Upper lobe of left lung (tissue), 6 donors: ENCODE data around the gene BHLHE40. TPM values are rescaled to one million over a fixed set of nuclear protein-coding genes. Genes with fewer than 3 reads are reported as not detected.
A peak's percentile ranks its signal among the peaks of the same experiment; 100 is the strongest.

Source experiments
- ATAC-seq, 2 donors: fragments of 200-7000 bp; cut with Tn5 transposase; one replicate each; pipeline ENCODE4 v1.9.1; 2022; ENCODE audit warnings: mild to moderate bottlenecking in 2 of 2, moderate library complexity in 2 of 2; ENCODE audit not compliant: low FRiP score in 2 of 2
- DNase-seq, 2 donors: peaks; one replicate each; pipeline ENCODE4 v3.0.0-alpha.2; 2019 to 2020
- H3K27ac ChIP-seq, 4 donors: fragments of 200-600 bp; sonication (generic); one replicate each; pipeline ENCODE4 v1.5.1; 2016 to 2019
- H3K27me3 ChIP-seq, 4 donors: fragments of 200-600 bp; sonication (generic); one replicate each; pipeline ENCODE4 v1.5.1; 2017 to 2019
- H3K36me3 ChIP-seq, 4 donors: fragments of 200-600 bp; sonication (generic); one replicate each; pipeline ENCODE4 v1.5.1; 2016 to 2019
- H3K4me1 ChIP-seq, 4 donors: fragments of 200-600 bp; sonication (generic); one replicate each; pipeline ENCODE4 v1.5.1; 2018 to 2019
- H3K4me3 ChIP-seq, 4 donors: fragments of 200-600 bp; sonication (generic); one replicate each; pipeline ENCODE4 v1.5.1; 2017 to 2019; ENCODE audit warnings: mild to moderate bottlenecking in 2 of 4, moderate library complexity in 1 of 4
- H3K9me3 ChIP-seq, 4 donors: fragments of 200-600 bp; sonication (generic); one replicate each; pipeline ENCODE4 v1.5.1; 2018 to 2019
- EP300 ChIP-seq, 4 donors: sonication (generic); formaldehyde crosslinking; IDR thresholded peaks; one replicate each; pipeline ENCODE4 v1.5.1; 2017; ENCODE audit warnings: antibody characterized with exemption in 4 of 4, control low read depth in 2 of 4
- POLR2A ChIP-seq, 4 donors: fragments of 450-650 bp; IDR thresholded peaks; one replicate each; pipeline ENCODE4 v1.5.1; 2016 to 2017; ENCODE audit warnings: antibody characterized with exemption in 4 of 4, mild to moderate bottlenecking in 2 of 4
- POLR2AphosphoS5 ChIP-seq, 2 donors: sonication (generic); formaldehyde crosslinking; IDR thresholded peaks; one replicate each; pipeline ENCODE4 v1.5.1; 2017; ENCODE audit warnings: antibody characterized with exemption in 2 of 2
- WGBS, 2 donors: methylation state at CpG; one replicate each; pipeline ENCODE4 v1.1.5; 2017 to 2018; 5-methylcytosine and 5-hydroxymethylcytosine counted together
- total RNA-seq, 6 donors: library from RNA; depleted of rRNA in 4 of 6; stranded (reverse); fragments of >200 nt in 4 of 6; gene quantifications; one replicate each; pipeline versions ENCODE4 v1.1.0 to v1.2.1, GENCODE V29; 2016 to 2021
- TF ChIP-seq, protein P1 (sequence below), 6 experiments: fragments of 450-650 bp in 4 of 6; fragments of 200-600 bp in 2 of 6; sonication (generic) in 2 of 6; IDR thresholded peaks; one replicate each; pipeline ENCODE4 v1.5.1; 2016 to 2019; ENCODE audit warnings: antibody characterized with exemption in 6 of 6
- donor health status: DM: no; HTN: no; CAD: no; lungs with moderate emphysema.
- donor health status: DM: no; HTN: yes; CAD: no; lungs with severe emphysema.

The BHLHE40 gene
- total RNA-seq, 6 donors from 2014 or later = 58.7 to 129 (median 78.6) TPM

DNA sequence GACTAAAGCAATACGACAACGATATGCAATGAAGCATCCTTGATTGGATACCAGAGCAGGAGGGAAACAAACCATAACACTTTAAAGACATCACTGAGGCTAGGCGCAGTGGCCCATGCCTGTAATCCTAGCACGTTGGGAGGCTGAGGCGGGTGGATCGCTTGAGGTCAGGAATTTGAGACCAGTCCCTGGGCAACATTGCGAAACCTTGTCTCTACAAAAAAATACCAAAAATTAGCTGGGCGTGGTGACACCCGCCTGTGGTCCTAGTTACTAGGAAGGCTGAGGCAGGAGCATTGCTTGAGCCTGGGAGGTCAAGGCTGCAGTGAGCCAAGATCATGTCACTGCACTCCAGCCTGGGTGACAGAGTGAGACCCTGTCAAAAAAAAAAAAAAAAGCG is 33.9 kb upstream of the BHLHE40 start:
- Histone ChIP-seq H3K4me1 (peaks cover 0 to 2% (median 0%) of the 10 kb centered on the region in 4 donors), H3K36me3 (no peaks in the 10 kb centered on the region), H3K27me3 (no peaks in the 10 kb centered on the region), H3K9me3 (no peaks in the 10 kb centered on the region), H3K4me3 (no peak overlapping the region), H3K27ac (no peak overlapping the region)
- no peak for ATAC-seq
- 92 to 95% methylated on average over 10 of the region's 10 CpGs for WGBS, 2 donors
- TF ChIP-seq, protein P1, sequence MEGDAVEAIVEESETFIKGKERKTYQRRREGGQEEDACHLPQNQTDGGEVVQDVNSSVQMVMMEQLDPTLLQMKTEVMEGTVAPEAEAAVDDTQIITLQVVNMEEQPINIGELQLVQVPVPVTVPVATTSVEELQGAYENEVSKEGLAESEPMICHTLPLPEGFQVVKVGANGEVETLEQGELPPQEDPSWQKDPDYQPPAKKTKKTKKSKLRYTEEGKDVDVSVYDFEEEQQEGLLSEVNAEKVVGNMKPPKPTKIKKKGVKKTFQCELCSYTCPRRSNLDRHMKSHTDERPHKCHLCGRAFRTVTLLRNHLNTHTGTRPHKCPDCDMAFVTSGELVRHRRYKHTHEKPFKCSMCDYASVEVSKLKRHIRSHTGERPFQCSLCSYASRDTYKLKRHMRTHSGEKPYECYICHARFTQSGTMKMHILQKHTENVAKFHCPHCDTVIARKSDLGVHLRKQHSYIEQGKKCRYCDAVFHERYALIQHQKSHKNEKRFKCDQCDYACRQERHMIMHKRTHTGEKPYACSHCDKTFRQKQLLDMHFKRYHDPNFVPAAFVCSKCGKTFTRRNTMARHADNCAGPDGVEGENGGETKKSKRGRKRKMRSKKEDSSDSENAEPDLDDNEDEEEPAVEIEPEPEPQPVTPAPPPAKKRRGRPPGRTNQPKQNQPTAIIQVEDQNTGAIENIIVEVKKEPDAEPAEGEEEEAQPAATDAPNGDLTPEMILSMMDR (IDR thresholded peaks at IDR 0.05) = no peak
- TF ChIP-seq POLR2A (IDR thresholded peaks at IDR 0.05) = no peak
- no peak for TF ChIP-seq POLR2AphosphoS5 (IDR thresholded peaks at IDR 0.05)
- TF ChIP-seq EP300 (IDR thresholded peaks at IDR 0.05) = no peak
- DNase-seq = no peak

DNA sequence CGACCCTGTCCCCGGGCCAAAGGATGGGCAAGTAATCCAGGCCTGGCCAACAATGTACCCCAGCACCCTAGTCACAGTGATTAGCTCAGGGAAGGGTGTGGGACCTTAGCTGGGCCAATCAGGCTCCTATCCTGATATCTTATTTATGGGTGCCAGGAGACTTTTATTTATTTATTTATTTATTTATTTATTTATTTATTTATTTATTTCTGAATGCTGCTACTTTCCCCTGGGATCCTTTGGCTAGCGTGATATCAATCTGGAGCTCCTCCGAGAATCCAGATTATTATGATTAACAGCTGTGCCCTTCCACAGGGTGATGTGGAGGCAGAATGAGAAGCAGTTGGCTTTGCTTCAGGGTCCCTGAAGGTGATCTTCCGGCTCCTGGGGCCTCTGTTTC is 32.2 kb upstream of the BHLHE40 start:
- 93 to 97% methylated on average over 5 of the region's 5 CpGs for WGBS, 2 donors
- H3K9me3 ChIP-seq = no peaks in the 10 kb centered on the region

DNA sequence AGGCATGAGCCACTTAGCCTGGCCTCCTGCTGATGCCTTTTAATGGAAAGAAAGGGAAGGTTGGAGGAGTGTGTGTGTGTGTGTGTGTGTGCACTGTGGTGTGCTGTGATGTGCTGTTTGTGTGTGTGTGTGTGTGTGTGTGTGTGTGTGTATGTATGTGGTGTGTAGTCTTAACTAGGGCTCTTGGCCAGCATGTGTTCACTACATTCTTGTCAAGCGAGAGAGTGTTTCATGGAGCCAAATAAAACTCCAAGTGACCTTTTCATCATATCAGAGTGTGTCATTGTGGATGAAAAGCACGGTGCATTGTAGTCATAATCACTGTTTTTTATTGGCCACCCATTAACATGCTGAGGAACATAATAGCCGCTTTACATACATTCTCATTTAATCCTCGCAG is 30.8 kb upstream of the BHLHE40 start:
- 90 to 91% methylated on average over 4 of the region's 4 CpGs for WGBS, 2 donors
- H3K9me3 ChIP-seq = no peaks in the 10 kb centered on the region

More for the DNA sequence above, 32.2 kb upstream of the BHLHE40 start:
- Histone ChIP-seq H3K4me3 (no peak overlapping the region), H3K27ac (no peak overlapping the region), H3K27me3 (no peaks in the 10 kb centered on the region), H3K4me1 (peaks cover 0 to 6% (median 0%) of the 10 kb centered on the region in 4 donors), H3K36me3 (no peaks in the 10 kb centered on the region)
- TF ChIP-seq POLR2AphosphoS5 (IDR thresholded peaks at IDR 0.05) (no peak), EP300 (IDR thresholded peaks at IDR 0.05) (no peak), POLR2A (IDR thresholded peaks at IDR 0.05) (no peak)
- TF ChIP-seq, protein P1 (IDR thresholded peaks at IDR 0.05) = no peak
- DNase-seq (no peak), ATAC-seq (no peak)

DNA sequence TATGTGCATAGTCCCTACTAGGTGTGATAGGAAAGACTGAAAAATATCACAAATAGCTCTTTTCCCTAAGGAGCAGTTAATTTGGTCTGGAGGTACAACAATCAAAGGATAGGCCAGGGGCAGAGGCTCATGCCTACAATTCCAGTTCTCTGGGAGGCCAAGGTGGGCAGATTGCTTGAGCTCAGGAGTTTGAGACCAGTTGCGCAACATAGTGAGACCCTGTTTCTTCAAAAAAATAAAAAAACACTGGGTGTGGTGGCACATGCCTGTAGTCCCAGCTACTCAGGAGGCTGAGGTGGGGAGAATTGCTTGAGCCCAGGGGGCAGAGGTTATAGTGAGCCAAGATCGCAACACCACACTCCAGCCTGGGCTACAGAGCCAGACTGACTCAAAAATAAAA is 30.2 kb upstream of the BHLHE40 start:
- WGBS, 2 donors = 94 to 98% methylated on average over 2 of the region's 2 CpGs
- TF ChIP-seq EP300 (IDR thresholded peaks at IDR 0.05) = no peak
- no peak for TF ChIP-seq POLR2AphosphoS5 (IDR thresholded peaks at IDR 0.05)
- TF ChIP-seq POLR2A (IDR thresholded peaks at IDR 0.05) = no peak
- TF ChIP-seq, protein P1 (IDR thresholded peaks at IDR 0.05) = no peak
- no peaks in the 10 kb centered on the region for H3K9me3 ChIP-seq
- no peak overlapping the region for H3K4me3 ChIP-seq
- no peak overlapping the region for H3K27ac ChIP-seq
- no peaks in the 10 kb centered on the region for H3K27me3 ChIP-seq
- no peaks in the 10 kb centered on the region for H3K36me3 ChIP-seq
- DNase-seq (no peak), ATAC-seq (no peak)
- H3K4me1 ChIP-seq = peaks cover 0 to 6% (median 0%) of the 10 kb centered on the region in 4 donors

More for the DNA sequence above, 30.8 kb upstream of the BHLHE40 start:
- no peaks in the 10 kb centered on the region for H3K36me3 ChIP-seq
- H3K27me3 ChIP-seq = no peaks in the 10 kb centered on the region
- DNase-seq (no peak), ATAC-seq (no peak)
- peaks cover 0 to 6% (median 0%) of the 10 kb centered on the region in 4 donors for H3K4me1 ChIP-seq
- no peak overlapping the region for H3K4me3 ChIP-seq
- H3K27ac ChIP-seq = no peak overlapping the region
- TF ChIP-seq, protein P1 (IDR thresholded peaks at IDR 0.05) = no peak
- no peak for TF ChIP-seq EP300 (IDR thresholded peaks at IDR 0.05)
- no peak for TF ChIP-seq POLR2A (IDR thresholded peaks at IDR 0.05)
- TF ChIP-seq POLR2AphosphoS5 (IDR thresholded peaks at IDR 0.05) = no peak

DNA sequence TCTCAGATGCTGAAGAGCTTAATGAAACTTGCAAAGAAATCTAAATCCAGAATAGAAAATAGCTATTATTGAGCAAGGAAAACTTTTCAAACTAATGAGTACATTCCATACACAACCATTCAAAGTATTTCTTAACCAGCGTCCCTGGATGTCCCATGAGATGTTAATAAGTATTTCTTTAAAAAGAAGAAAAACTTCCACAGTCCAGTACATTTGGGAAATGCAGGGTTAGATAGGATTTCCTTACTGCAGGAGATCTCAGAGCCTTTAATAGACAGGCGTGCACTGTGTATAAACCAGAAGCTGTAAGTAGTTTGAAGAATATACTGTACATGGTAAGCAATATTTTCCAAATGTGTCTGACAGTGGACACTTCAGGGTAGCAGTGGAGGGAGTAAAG is 29.6 kb upstream of the BHLHE40 start:
- Histone ChIP-seq H3K27ac (no peak overlapping the region), H3K27me3 (no peaks in the 10 kb centered on the region), H3K9me3 (no peaks in the 10 kb centered on the region), H3K4me1 (peaks cover 0 to 6% (median 0%) of the 10 kb centered on the region in 4 donors), H3K36me3 (no peaks in the 10 kb centered on the region), H3K4me3 (no peak overlapping the region)
- DNase-seq (no peak), ATAC-seq (peak in 1 of 2 donors; percentile 14)
- 72 to 76% methylated on average over 2 of the region's 2 CpGs for WGBS, 2 donors
- TF ChIP-seq POLR2A (IDR thresholded peaks at IDR 0.05) = no peak
- TF ChIP-seq POLR2AphosphoS5 (IDR thresholded peaks at IDR 0.05) = no peak
- no peak for TF ChIP-seq EP300 (IDR thresholded peaks at IDR 0.05)
- TF ChIP-seq, protein P1 (IDR thresholded peaks at IDR 0.05) = no peak
